Vagina (tissue), 2 donors: ENCODE measurements around the gene ZC3H12C. TPM values are rescaled to one million over a fixed set of nuclear protein-coding genes. Genes with fewer than 3 reads are reported as not detected.

ENCODE experiments used
- DNase-seq, 2 donors: peaks; one replicate each; pipeline ENCODE4 v3.0.0-alpha.2; 2017; ENCODE audit errors: extremely low spot score in 2 of 2
- H3K27ac ChIP-seq: fragments of 200-600 bp; sonication (generic); one replicate; pipeline ENCODE4 v1.5.1; 2019
- H3K27me3 ChIP-seq: fragments of 200-600 bp; sonication (generic); one replicate; pipeline ENCODE4 v1.5.1; 2019
- H3K36me3 ChIP-seq, 2 donors: fragments of 200-600 bp; sonication (generic); one replicate each; pipeline ENCODE4 v1.5.1; 2017 to 2019
- H3K4me1 ChIP-seq: fragments of 200-600 bp; sonication (generic); one replicate; pipeline ENCODE4 v1.5.1; 2019
- H3K4me3 ChIP-seq, 2 donors: fragments of 200-600 bp; sonication (generic); 1 replicate in 1 of 2; 2 replicates in 1 of 2; pipeline ENCODE4 v1.5.1; 2016 to 2019
- H3K9me3 ChIP-seq: fragments of 200-600 bp; sonication (generic); one replicate; pipeline ENCODE4 v1.5.1; 2019
- POLR2A ChIP-seq, 2 donors: fragments of 450-650 bp; IDR thresholded peaks; one replicate each; pipeline ENCODE4 v1.6.1; 2017; ENCODE audit warnings: antibody characterized with exemption in 2 of 2, mild to moderate bottlenecking in 2 of 2, moderate library complexity in 2 of 2
- POLR2AphosphoS5 ChIP-seq, 2 donors: sonication (generic); formaldehyde crosslinking; IDR thresholded peaks; one replicate each; pipeline ENCODE4 v1.9.0; 2017; ENCODE audit warnings: antibody characterized with exemption in 2 of 2, mild to moderate bottlenecking in 2 of 2, low read depth in 1 of 2; ENCODE audit not compliant: insufficient read depth in 1 of 2
- intact Hi-C: fragments of 100-400 bp; cut with DNase I; formaldehyde crosslinking; loops from one replicate; pipeline ENCODE4 v1.15.1; 2023
- total RNA-seq: library from RNA; depleted of rRNA; stranded (reverse); fragments of >200 nt; gene quantifications from one replicate; pipeline ENCODE4 v1.2.3, GENCODE V29; 2016
- TF ChIP-seq, protein P1 (sequence below), 3 experiments: fragments of 450-650 bp in 2 of 3; fragments of 200-600 bp in 1 of 3; sonication (generic) in 1 of 3; IDR thresholded peaks; one replicate each; pipeline ENCODE4 v1.5.1; 2017 to 2019; ENCODE audit warnings: antibody characterized with exemption in 3 of 3, mild to moderate bottlenecking in 2 of 3, moderate library complexity in 2 of 3

The ZC3H12C gene
- total RNA-seq, 1 donor from 2014 or later: 16.7 TPM

DNA sequence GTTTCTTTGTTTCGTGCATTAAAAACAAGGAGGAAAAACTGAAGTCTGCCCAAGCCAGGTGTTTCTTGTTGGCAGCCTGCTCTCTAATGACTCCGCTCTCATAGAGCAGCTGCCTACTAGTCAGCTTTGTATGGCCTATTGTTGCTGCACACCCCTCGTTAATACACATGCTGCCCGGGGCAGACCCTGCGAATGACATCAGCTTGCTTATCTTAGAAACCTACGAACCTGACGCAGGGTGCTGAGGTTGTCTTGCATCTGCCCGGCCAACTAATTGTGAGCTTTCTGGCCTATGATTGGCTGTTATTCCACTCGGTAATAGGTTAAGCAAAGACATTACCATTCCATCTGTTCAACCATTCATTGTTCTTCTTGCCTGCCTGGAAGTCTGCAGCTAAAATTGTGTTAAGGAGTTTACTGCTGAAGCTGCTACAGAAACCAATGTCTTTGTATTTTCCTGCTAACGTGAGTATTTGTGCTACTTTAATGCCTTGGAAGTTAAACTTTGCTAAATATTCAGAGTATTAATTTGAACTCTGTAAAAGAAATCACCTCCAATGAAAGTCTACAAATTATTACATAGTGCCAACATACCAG, 37.5 kb downstream of the ZC3H12C start:
- Histone ChIP-seq H3K36me3 (no peaks in the 10 kb centered on the region), H3K27ac (no peak overlapping the region), H3K4me1 (no peaks in the 10 kb centered on the region), H3K9me3 (no peaks in the 10 kb centered on the region), H3K27me3 (no peaks in the 10 kb centered on the region), H3K4me3 (no peak overlapping the region)
- TF ChIP-seq POLR2AphosphoS5 (IDR thresholded peaks at IDR 0.05; ENCODE audit: insufficient read depth in 1 of 2, low read depth in 1 of 2): no peak
- TF ChIP-seq, protein P1, sequence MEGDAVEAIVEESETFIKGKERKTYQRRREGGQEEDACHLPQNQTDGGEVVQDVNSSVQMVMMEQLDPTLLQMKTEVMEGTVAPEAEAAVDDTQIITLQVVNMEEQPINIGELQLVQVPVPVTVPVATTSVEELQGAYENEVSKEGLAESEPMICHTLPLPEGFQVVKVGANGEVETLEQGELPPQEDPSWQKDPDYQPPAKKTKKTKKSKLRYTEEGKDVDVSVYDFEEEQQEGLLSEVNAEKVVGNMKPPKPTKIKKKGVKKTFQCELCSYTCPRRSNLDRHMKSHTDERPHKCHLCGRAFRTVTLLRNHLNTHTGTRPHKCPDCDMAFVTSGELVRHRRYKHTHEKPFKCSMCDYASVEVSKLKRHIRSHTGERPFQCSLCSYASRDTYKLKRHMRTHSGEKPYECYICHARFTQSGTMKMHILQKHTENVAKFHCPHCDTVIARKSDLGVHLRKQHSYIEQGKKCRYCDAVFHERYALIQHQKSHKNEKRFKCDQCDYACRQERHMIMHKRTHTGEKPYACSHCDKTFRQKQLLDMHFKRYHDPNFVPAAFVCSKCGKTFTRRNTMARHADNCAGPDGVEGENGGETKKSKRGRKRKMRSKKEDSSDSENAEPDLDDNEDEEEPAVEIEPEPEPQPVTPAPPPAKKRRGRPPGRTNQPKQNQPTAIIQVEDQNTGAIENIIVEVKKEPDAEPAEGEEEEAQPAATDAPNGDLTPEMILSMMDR (IDR thresholded peaks at IDR 0.05): no peak
- no peak for TF ChIP-seq POLR2A (IDR thresholded peaks at IDR 0.05)
- intact Hi-C loops: no loop called here
- no peak for DNase-seq

DNA sequence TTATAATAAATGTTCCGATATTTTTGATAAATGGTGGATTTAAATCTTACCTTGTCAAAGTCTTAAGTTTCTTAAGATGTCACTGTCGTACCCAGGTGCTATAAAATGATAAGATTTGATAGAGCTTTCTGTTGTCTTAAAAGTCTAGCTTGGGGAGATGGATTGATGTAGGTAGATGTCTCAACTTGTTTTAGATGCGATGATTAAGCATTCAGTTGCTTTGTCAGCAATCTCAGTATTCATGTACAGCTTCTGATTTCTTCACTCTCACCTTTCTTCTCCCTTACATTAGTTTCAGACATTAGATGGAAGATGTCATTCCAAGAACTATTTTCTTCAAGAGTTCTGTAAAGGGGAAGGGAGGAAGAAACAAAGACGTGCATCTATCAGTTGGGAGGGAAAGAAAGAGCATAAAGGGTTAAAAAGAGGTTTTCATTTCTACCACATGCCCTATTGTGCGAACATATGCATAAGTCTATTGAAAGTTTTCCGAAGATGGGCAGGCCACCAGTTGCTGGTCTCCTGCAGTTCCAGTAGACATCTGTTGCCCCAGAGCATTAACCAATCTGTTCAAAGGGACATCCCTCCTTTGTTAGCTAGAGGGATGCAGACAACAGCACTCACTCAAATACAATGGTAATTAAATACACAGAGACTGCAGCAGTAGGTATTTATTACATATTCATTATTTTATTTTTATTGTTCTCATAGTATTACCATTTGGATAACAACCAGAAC, 38.4 kb downstream of the ZC3H12C start:
- Histone ChIP-seq H3K27ac (no peak overlapping the region), H3K4me3 (no peak overlapping the region), H3K36me3 (no peaks in the 10 kb centered on the region), H3K4me1 (no peaks in the 10 kb centered on the region), H3K9me3 (no peaks in the 10 kb centered on the region), H3K27me3 (no peaks in the 10 kb centered on the region)
- intact Hi-C loops: no loop called here
- no peak for TF ChIP-seq POLR2AphosphoS5 (IDR thresholded peaks at IDR 0.05; ENCODE audit: insufficient read depth in 1 of 2, low read depth in 1 of 2)
- TF ChIP-seq, protein P1 (IDR thresholded peaks at IDR 0.05): no peak
- no peak for TF ChIP-seq POLR2A (IDR thresholded peaks at IDR 0.05)
- DNase-seq: no peak

DNA sequence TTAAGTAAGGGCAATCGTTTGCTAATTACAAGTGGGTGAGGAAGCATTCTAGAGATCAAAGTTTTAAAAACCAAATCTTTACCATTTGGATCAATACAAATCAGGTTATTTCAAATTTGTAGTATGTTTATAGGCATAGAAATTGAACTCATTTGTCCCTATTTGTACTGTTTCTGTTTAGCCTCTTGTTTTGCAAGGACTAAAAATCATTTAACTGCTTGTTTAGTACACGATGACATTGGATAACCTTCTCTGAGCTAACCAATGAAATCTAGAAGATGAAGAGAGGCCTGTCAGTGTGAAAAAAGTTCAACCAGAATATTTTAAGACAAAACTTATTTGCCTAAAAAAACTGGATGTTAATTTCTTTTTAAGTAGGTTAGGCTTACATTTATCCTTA, 40.0 kb downstream of the ZC3H12C start:
- Histone ChIP-seq H3K4me1 (no peaks in the 10 kb centered on the region), H3K9me3 (no peaks in the 10 kb centered on the region), H3K4me3 (no peak overlapping the region), H3K27ac (no peak overlapping the region), H3K27me3 (no peaks in the 10 kb centered on the region), H3K36me3 (no peaks in the 10 kb centered on the region)
- DNase-seq: no peak
- intact Hi-C loops: no loop called here
- TF ChIP-seq POLR2A (IDR thresholded peaks at IDR 0.05): no peak
- TF ChIP-seq POLR2AphosphoS5 (IDR thresholded peaks at IDR 0.05; ENCODE audit: insufficient read depth in 1 of 2, low read depth in 1 of 2): no peak
- TF ChIP-seq, protein P1 (IDR thresholded peaks at IDR 0.05): no peak

DNA sequence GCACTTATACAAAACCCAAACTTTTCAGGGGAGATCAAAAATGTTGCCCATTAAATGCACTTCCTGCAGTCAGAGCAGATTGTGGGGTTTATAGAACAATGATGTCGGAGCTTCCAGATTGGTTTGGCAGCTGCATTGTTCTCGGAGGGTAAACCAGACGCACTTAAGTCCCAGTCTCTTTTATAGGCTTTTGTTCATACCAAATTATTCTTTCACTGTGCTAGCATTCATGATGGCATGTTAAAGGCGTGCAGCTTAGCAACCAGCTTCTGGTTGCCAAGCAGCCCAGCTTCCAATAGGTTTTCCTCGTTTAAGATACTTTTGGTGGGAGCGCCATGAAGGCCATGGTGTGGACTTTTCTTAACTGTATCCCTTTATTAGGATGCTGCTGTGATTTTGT, 40.9 kb downstream of the ZC3H12C start:
- intact Hi-C loops: no loop called here
- DNase-seq: no peak
- no peaks in the 10 kb centered on the region for H3K27me3 ChIP-seq
- no peaks in the 10 kb centered on the region for H3K4me1 ChIP-seq
- no peak overlapping the region for H3K27ac ChIP-seq
- no peaks in the 10 kb centered on the region for H3K9me3 ChIP-seq
- H3K4me3 ChIP-seq: no peak overlapping the region
- TF ChIP-seq, protein P1 (IDR thresholded peaks at IDR 0.05): no peak
- TF ChIP-seq POLR2A (IDR thresholded peaks at IDR 0.05) (no peak), POLR2AphosphoS5 (IDR thresholded peaks at IDR 0.05; ENCODE audit: insufficient read depth in 1 of 2, low read depth in 1 of 2) (no peak)
- no peaks in the 10 kb centered on the region for H3K36me3 ChIP-seq

DNA sequence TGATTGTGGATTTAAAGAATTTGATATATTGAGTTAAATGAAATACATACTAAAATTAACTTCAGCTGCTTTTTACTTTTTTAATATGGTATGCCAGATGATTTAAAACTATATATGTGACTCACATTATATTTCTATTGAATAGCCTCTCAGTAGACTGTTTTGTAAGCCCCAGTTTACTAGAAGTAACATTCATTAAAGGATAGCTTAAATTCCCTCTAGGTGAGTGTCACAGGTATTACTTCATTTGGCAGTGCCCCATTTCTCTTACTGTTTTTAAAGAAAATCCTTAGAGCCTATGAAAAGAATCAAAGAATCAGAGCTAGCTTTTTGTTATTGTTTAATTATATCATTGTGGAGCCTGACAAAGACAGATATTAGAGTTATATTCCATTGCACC, 48.6 kb downstream of the ZC3H12C start:
- DNase-seq: no peak
- TF ChIP-seq POLR2AphosphoS5 (IDR thresholded peaks at IDR 0.05; ENCODE audit: insufficient read depth in 1 of 2, low read depth in 1 of 2): no peak
- TF ChIP-seq, protein P1 (IDR thresholded peaks at IDR 0.05): no peak
- no peak overlapping the region for H3K27ac ChIP-seq
- H3K9me3 ChIP-seq: no peaks in the 10 kb centered on the region
- no peaks in the 10 kb centered on the region for H3K27me3 ChIP-seq
- no peaks in the 10 kb centered on the region for H3K4me1 ChIP-seq
- H3K4me3 ChIP-seq: no peak overlapping the region
- intact Hi-C loops: no loop called here
- no peaks in the 10 kb centered on the region for H3K36me3 ChIP-seq
